Astrocyte (in vitro differentiated cells and primary cell): ENCODE measurements around the gene AFG1L. TPM values are rescaled to one million over a fixed set of nuclear protein-coding genes. Genes with fewer than 3 reads are reported as not detected.
"Not testable (repeated sequence)": the region's sequence is repeated elsewhere in the genome, so short reads cannot be mapped to it uniquely, and the experiment has no call there.

ENCODE experiments used
- DNase-seq: peaks from one replicate; pipeline ENCODE4 v3.0.0-alpha.2; 2010; ENCODE audit warnings: low read depth
- FAIRE-seq: peaks from 2 replicates; lab custom pipeline; 2011; peaks lifted over from hg19 to GRCh38; lab: Jason Lieb, UNC
- H2AFZ ChIP-seq: 2 replicates; pipeline ENCODE4 v1.6.0; 2012; ENCODE audit warnings: low read depth, low read length, inconsistent platforms
- H3K27ac ChIP-seq: 2 replicates; pipeline ENCODE4 v1.5.1; 2011; ENCODE audit warnings: low read depth, low read length, inconsistent platforms
- H3K27me3 ChIP-seq: 2 replicates; pipeline ENCODE4 v1.6.0; 2011; ENCODE audit warnings: low read length, inconsistent platforms; ENCODE audit not compliant: insufficient read depth
- H3K36me3 ChIP-seq: 2 replicates; pipeline ENCODE4 v1.5.1; 2011; ENCODE audit warnings: low read length, inconsistent platforms; ENCODE audit not compliant: insufficient read depth
- H3K4me1 ChIP-seq: 2 replicates; pipeline ENCODE4 v1.5.1; 2011; ENCODE audit warnings: low read length, inconsistent platforms; ENCODE audit not compliant: insufficient read depth
- H3K4me2 ChIP-seq: 2 replicates; pipeline ENCODE4 v1.6.0; 2012; ENCODE audit warnings: low read length, inconsistent platforms
- H3K4me3 ChIP-seq: 2 replicates; pipeline ENCODE4 v1.5.1; 2011; ENCODE audit warnings: low read depth, mild to moderate bottlenecking, low read length, inconsistent platforms; ENCODE audit not compliant: insufficient read depth
- H3K79me2 ChIP-seq: 2 replicates; pipeline ENCODE4 v1.6.0; 2012; ENCODE audit warnings: mild to moderate bottlenecking, low read length, inconsistent platforms; ENCODE audit not compliant: insufficient read depth
- H3K9ac ChIP-seq: 2 replicates; pipeline ENCODE4 v1.6.0; 2012; ENCODE audit warnings: mild to moderate bottlenecking, low read length, inconsistent platforms
- H3K9me3 ChIP-seq: 2 replicates; pipeline ENCODE4 v1.5.1; 2012; ENCODE audit warnings: low read depth, mild to moderate bottlenecking, low read length, inconsistent platforms; ENCODE audit not compliant: insufficient read depth
- H4K20me1 ChIP-seq: 2 replicates; pipeline ENCODE4 v1.6.0; 2012; ENCODE audit warnings: low read length, inconsistent platforms; ENCODE audit not compliant: insufficient read depth
- H3K27ac Mint-ChIP-seq: one replicate; pipeline ENCODE4 v1.8.0; 2021; ENCODE audit warnings: mild to moderate bottlenecking, mixed read lengths; ENCODE audit not compliant: unreplicated experiment
- H3K27me3 Mint-ChIP-seq: one replicate; pipeline ENCODE4 v1.8.0; 2021; ENCODE audit warnings: low read depth, mixed read lengths; ENCODE audit not compliant: unreplicated experiment
- H3K36me3 Mint-ChIP-seq: one replicate; pipeline ENCODE4 v1.8.0; 2021; ENCODE audit warnings: low read depth, mixed read lengths; ENCODE audit not compliant: unreplicated experiment
- H3K4me1 Mint-ChIP-seq: one replicate; pipeline ENCODE4 v1.8.0; 2021; ENCODE audit warnings: low read depth, mixed read lengths; ENCODE audit not compliant: unreplicated experiment
- H3K4me3 Mint-ChIP-seq: one replicate; pipeline ENCODE4 v1.8.0; 2021; ENCODE audit warnings: mild to moderate bottlenecking, moderate library complexity, mixed read lengths; ENCODE audit not compliant: unreplicated experiment
- H3K9me3 Mint-ChIP-seq: one replicate; pipeline ENCODE4 v1.8.0; 2021; ENCODE audit warnings: mild to moderate bottlenecking, mixed read lengths; ENCODE audit not compliant: unreplicated experiment
- EZH2 ChIP-seq: IDR thresholded peaks from 2 replicates; pipeline ENCODE4 v1.6.1; 2012; ENCODE audit warnings: mild to moderate bottlenecking, low read length, inconsistent platforms; ENCODE audit not compliant: insufficient read depth
- total RNA-seq: library from RNA; stranded (reverse); gene quantifications from 2 replicates; pipeline ENCODE4 v1.2.1, GENCODE V29; 2021
- TF ChIP-seq, protein P1 (sequence below): IDR thresholded peaks from 2 replicates; pipeline ENCODE4 v1.5.1; 2011; ENCODE audit warnings: low read depth, mild to moderate bottlenecking, inconsistent platforms, low read length, moderate library complexity; ENCODE audit not compliant: insufficient read depth

AFG1L gene
- total RNA-seq, 1 donor from 2014 or later: 7.9 TPM

DNA sequence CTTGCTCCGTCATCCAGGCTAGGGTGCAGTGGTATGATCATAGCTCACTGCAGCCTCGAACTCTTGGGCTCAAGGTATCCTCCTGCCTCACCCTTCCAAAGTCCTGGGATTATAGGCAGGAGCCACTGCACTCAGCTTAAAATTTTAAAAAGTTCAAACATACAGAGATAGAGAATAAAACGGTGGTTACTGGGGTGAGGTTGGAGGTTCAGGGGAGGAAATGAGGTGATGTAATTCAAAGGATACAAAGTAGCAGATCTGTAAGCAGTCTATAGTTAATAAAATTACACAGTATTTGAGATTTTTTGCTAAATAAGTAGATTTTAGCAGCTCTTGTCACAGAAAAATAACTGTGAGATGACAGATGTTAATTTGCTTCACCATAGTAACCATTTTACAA, 7.5 kb upstream of the AFG1L start:
- Mint-ChIP-seq H3K36me3 (no peaks in the 10 kb centered on the region), H3K27ac (no peak overlapping the region), H3K9me3 (peaks cover 3% of the 10 kb centered on the region), H3K4me1 (no peaks in the 10 kb centered on the region), H3K4me3 (no peak overlapping the region), H3K27me3 (no peaks in the 10 kb centered on the region)
- Histone ChIP-seq H3K4me3 (no peak overlapping the region), H3K9ac (no peak overlapping the region), H3K4me1 (no peaks in the 10 kb centered on the region), H4K20me1 (no peaks in the 10 kb centered on the region), H3K36me3 (no peaks in the 10 kb centered on the region), H3K27ac (no peak overlapping the region), H3K27me3 (no peaks in the 10 kb centered on the region), H3K9me3 (no peaks in the 10 kb centered on the region), H3K79me2 (no peaks in the 10 kb centered on the region), H3K4me2 (no peak overlapping the region), H2AFZ (no peak overlapping the region)
- FAIRE-seq (no peak), DNase-seq (no peak)
- no peak for TF ChIP-seq EZH2
- TF ChIP-seq, protein P1, sequence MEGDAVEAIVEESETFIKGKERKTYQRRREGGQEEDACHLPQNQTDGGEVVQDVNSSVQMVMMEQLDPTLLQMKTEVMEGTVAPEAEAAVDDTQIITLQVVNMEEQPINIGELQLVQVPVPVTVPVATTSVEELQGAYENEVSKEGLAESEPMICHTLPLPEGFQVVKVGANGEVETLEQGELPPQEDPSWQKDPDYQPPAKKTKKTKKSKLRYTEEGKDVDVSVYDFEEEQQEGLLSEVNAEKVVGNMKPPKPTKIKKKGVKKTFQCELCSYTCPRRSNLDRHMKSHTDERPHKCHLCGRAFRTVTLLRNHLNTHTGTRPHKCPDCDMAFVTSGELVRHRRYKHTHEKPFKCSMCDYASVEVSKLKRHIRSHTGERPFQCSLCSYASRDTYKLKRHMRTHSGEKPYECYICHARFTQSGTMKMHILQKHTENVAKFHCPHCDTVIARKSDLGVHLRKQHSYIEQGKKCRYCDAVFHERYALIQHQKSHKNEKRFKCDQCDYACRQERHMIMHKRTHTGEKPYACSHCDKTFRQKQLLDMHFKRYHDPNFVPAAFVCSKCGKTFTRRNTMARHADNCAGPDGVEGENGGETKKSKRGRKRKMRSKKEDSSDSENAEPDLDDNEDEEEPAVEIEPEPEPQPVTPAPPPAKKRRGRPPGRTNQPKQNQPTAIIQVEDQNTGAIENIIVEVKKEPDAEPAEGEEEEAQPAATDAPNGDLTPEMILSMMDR: no peak

DNA sequence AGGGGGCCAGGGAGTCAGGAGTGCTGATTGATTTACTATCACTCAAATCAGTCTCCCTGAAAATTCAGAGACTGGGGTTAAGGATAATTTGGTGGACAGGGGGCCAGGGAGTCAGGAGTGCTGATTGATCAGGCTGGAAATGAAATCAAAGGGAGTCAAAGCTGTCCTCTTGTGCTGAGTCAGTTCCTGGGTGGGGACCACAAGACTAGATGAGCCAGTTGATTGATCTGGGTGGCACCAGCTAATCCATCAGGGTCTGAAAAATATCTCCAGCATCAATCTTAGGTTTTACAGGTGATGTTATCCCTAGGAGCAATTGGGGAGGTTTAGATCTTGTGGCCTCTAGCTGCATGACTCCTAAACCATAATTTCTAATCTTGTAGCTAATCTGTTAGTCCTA, 6.1 kb upstream of the AFG1L start:
- Histone ChIP-seq H3K27ac (no peak overlapping the region), H3K36me3 (no peaks in the 10 kb centered on the region), H3K9ac (no peak overlapping the region), H3K4me2 (no peak overlapping the region), H3K4me3 (no peak overlapping the region), H4K20me1 (no peaks in the 10 kb centered on the region), H3K4me1 (no peaks in the 10 kb centered on the region), H3K9me3 (no peaks in the 10 kb centered on the region), H3K79me2 (no peaks in the 10 kb centered on the region), H2AFZ (no peak overlapping the region), H3K27me3 (no peaks in the 10 kb centered on the region)
- Mint-ChIP-seq H3K4me3 (no peak overlapping the region), H3K27me3 (no peaks in the 10 kb centered on the region), H3K36me3 (no peaks in the 10 kb centered on the region), H3K4me1 (no peaks in the 10 kb centered on the region), H3K9me3 (peaks cover 3% of the 10 kb centered on the region), H3K27ac (no peak overlapping the region)
- TF ChIP-seq, protein P1: no peak
- TF ChIP-seq EZH2: no peak
- FAIRE-seq (no peak), DNase-seq (no peak)

DNA sequence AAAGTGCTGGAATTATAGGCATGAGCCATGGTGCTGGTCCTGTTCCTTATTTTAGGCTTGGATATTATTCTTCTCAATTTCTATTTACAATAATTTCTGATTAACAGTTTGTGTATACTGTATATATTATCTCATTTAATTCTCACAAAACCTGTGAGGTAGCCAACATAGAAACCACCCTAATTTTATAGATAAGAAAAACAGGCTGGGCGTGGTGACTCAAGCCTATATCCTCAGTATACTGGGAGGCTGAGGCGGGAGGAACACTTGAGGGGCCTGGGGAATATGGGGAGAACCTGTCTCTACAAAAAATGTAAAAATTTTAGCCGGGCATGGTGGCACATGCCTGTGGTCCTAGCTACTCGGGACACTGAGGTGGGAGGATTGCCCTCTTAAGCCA, 3.8 kb upstream of the AFG1L start:
- DNase-seq (no peak), FAIRE-seq (no peak)
- H3K4me1 Mint-ChIP-seq: no peaks in the 10 kb centered on the region
- H3K4me3 Mint-ChIP-seq: no peak overlapping the region
- Histone ChIP-seq H2AFZ (no peak overlapping the region), H3K4me1 (peaks cover 10% of the 10 kb centered on the region), H3K9me3 (no peaks in the 10 kb centered on the region), H3K79me2 (no peaks in the 10 kb centered on the region), H3K27ac (no peak overlapping the region), H4K20me1 (no peaks in the 10 kb centered on the region), H3K36me3 (no peaks in the 10 kb centered on the region), H3K27me3 (no peaks in the 10 kb centered on the region), H3K9ac (no peak overlapping the region), H3K4me2 (no peak overlapping the region), H3K4me3 (no peak overlapping the region)
- H3K9me3 Mint-ChIP-seq: peaks cover 3% of the 10 kb centered on the region
- no peak overlapping the region for H3K27ac Mint-ChIP-seq
- TF ChIP-seq EZH2: no peak
- TF ChIP-seq, protein P1: no peak
- no peaks in the 10 kb centered on the region for H3K36me3 Mint-ChIP-seq
- H3K27me3 Mint-ChIP-seq: no peaks in the 10 kb centered on the region

DNA sequence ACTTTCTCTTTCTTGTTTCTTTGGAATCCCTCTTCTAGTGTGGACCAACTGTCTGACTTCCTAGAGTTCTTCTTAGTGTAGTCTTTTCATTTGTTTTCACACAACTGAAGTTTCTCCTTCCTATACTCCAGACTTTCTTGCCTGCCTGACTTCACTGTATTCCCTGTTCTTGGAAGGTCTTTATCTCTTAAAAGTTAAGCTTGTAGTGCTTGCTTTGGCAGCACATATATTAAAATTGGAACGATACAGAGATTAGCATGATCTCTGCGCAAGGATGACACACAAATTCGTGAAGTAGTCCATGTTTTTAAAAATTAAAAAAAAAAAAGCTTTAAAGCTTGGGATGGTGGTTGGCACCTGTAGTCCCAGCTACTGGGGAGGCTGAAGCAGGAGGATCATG, 2.3 kb upstream of the AFG1L start:
- H3K4me1 ChIP-seq: peaks cover 10% of the 10 kb centered on the region
- H3K9ac ChIP-seq, H3K4me1 Mint-ChIP-seq, H3K79me2 ChIP-seq, H3K4me3 Mint-ChIP-seq, FAIRE-seq, H2AFZ ChIP-seq, H3K36me3 ChIP-seq, H3K27ac Mint-ChIP-seq, H3K9me3 ChIP-seq, H3K36me3 Mint-ChIP-seq, H3K27me3 Mint-ChIP-seq, H3K27me3 ChIP-seq, H3K4me3 ChIP-seq, DNase-seq, H3K9me3 Mint-ChIP-seq, H4K20me1 ChIP-seq, H3K27ac ChIP-seq, H3K4me2 ChIP-seq: not testable (repeated sequence)
